ENCODE data around the gene CYBRD1.
"Not testable (repeated sequence)": the region's sequence is repeated elsewhere in the genome, so short reads cannot be mapped to it uniquely, and the experiment has no call there.

CYBRD1 gene

GRCh38 chr2:171522052-171522787 is at the start of gene CYBRD1:
Gene CYBRD1 (plus strand): TSS chr2:171522474. CDS start chr2:171522546, 72 bp downstream.
- DNase-seq: no peak

GRCh38 chr2:171475979-171476378 is 46.3 kb upstream of the CYBRD1 start:
- DNase-seq: no peak

GRCh38 chr2:171478345-171478744 is 43.9 kb upstream of the CYBRD1 start:
- DNase-seq: no peak

- DNase-seq: no peak
Observed at GRCh38 chr2:171479154-171479814, 43.0 kb upstream of the CYBRD1 start.

- no peak for DNase-seq
Observed at GRCh38 chr2:171480908-171481307, 41.4 kb upstream of the CYBRD1 start.

- DNase-seq: no peak
Observed at GRCh38 chr2:171482308-171482707, 40.0 kb upstream of the CYBRD1 start.

GRCh38 chr2:171482877-171483276 is 39.4 kb upstream of the CYBRD1 start:
- DNase-seq: no peak

GRCh38 chr2:171483793-171484192 is 38.5 kb upstream of the CYBRD1 start:
- no peak for DNase-seq

GRCh38 chr2:171485116-171485515 is 37.2 kb upstream of the CYBRD1 start:
- DNase-seq: no peak

GRCh38 chr2:171487201-171487600 is 35.1 kb upstream of the CYBRD1 start:
- no peak for DNase-seq

- DNase-seq: no peak
Observed at GRCh38 chr2:171487803-171488259, 34.4 kb upstream of the CYBRD1 start.

GRCh38 chr2:171490577-171490976 is 31.7 kb upstream of the CYBRD1 start:
- no peak for DNase-seq

- DNase-seq: no peak
Observed at GRCh38 chr2:171491292-171491691, 31.0 kb upstream of the CYBRD1 start.

- no peak for DNase-seq
Observed at GRCh38 chr2:171492664-171493063, 29.6 kb upstream of the CYBRD1 start.

- not testable (repeated sequence) for DNase-seq
Observed at GRCh38 chr2:171497664-171498063, 24.6 kb upstream of the CYBRD1 start.

- no peak for DNase-seq
Observed at GRCh38 chr2:171505374-171505773, 16.9 kb upstream of the CYBRD1 start.

- DNase-seq: no peak
Observed at GRCh38 chr2:171509945-171510731, 12.1 kb upstream of the CYBRD1 start.

GRCh38 chr2:171512014-171512413 is 10.3 kb upstream of the CYBRD1 start:
- no peak for DNase-seq

GRCh38 chr2:171512683-171513195 is 9.5 kb upstream of the CYBRD1 start:
- no peak for DNase-seq

GRCh38 chr2:171513719-171514160 is 8.5 kb upstream of the CYBRD1 start:
- no peak for DNase-seq

GRCh38 chr2:171514908-171515582 is 7.2 kb upstream of the CYBRD1 start:
- DNase-seq: no peak

GRCh38 chr2:171515672-171516298 is 6.5 kb upstream of the CYBRD1 start:
- DNase-seq: no peak
